Tibial artery (tissue), 4 donors: ENCODE measurements around the gene AADAT.

ENCODE experiments used
- DNase-seq, 2 donors: peaks; one replicate each; pipeline ENCODE4 v3.0.0-alpha.2; 2019
- H3K27ac ChIP-seq, 2 donors: fragments of 200-600 bp; sonication (generic) in 1 of 2; 1 replicate in 1 of 2; 2 replicates in 1 of 2; pipeline ENCODE4 v1.5.1; 2018 to 2019; ENCODE audit warnings: mild to moderate bottlenecking in 1 of 2
- H3K27me3 ChIP-seq, 2 donors: fragments of 200-600 bp; sonication (generic) in 1 of 2; one replicate each; pipeline versions ENCODE4 v1.5.1 to v1.6.0; 2016 to 2019
- H3K36me3 ChIP-seq, 3 donors: fragments of 200-600 bp; sonication (generic) in 2 of 3; one replicate each; pipeline ENCODE4 v1.5.1; 2016 to 2019; ENCODE audit warnings: mild to moderate bottlenecking in 2 of 3
- H3K4me1 ChIP-seq, 4 donors: fragments of 200-600 bp; sonication (generic) in 2 of 4; 1 replicate in 3 of 4; 2 replicates in 1 of 4; pipeline ENCODE4 v1.5.1; 2016 to 2019
- H3K4me3 ChIP-seq, 2 donors: fragments of 200-600 bp; sonication (generic) in 1 of 2; 1 replicate in 1 of 2; 2 replicates in 1 of 2; pipeline ENCODE4 v1.5.1; 2018 to 2019; ENCODE audit warnings: mild to moderate bottlenecking in 2 of 2
- H3K9me3 ChIP-seq, 3 donors: fragments of 200-600 bp; sonication (generic) in 1 of 3; one replicate each; pipeline ENCODE4 v1.5.1; 2016 to 2019
- intact Hi-C: fragments of 100-400 bp; cut with DNase I; formaldehyde crosslinking; loops from one replicate; pipeline ENCODE4 v1.15.0; 2023; ENCODE audit warnings: low total_unique reads
- TF ChIP-seq, protein P1 (sequence below), 2 experiments: fragments of 200-600 bp in 1 of 2; fragments of 450-650 bp in 1 of 2; IDR thresholded peaks; one replicate each; pipeline ENCODE4 v1.5.1; 2017 to 2019; ENCODE audit warnings: antibody characterized with exemption in 2 of 2, mild to moderate bottlenecking in 1 of 2, moderate library complexity in 1 of 2

Gene AADAT

GRCh38 chr4:170071196-170071595 lies 18.6 kb downstream of the AADAT start:
- Histone ChIP-seq H3K4me3 (no peak overlapping the region), H3K27me3 (no peaks in the 10 kb centered on the region), H3K36me3 (peaks cover 13 to 46% (median 27%) of the 10 kb centered on the region in 3 donors), H3K4me1 (no peaks in the 10 kb centered on the region), H3K9me3 (no peaks in the 10 kb centered on the region), H3K27ac (no peak overlapping the region)
- TF ChIP-seq, protein P1, sequence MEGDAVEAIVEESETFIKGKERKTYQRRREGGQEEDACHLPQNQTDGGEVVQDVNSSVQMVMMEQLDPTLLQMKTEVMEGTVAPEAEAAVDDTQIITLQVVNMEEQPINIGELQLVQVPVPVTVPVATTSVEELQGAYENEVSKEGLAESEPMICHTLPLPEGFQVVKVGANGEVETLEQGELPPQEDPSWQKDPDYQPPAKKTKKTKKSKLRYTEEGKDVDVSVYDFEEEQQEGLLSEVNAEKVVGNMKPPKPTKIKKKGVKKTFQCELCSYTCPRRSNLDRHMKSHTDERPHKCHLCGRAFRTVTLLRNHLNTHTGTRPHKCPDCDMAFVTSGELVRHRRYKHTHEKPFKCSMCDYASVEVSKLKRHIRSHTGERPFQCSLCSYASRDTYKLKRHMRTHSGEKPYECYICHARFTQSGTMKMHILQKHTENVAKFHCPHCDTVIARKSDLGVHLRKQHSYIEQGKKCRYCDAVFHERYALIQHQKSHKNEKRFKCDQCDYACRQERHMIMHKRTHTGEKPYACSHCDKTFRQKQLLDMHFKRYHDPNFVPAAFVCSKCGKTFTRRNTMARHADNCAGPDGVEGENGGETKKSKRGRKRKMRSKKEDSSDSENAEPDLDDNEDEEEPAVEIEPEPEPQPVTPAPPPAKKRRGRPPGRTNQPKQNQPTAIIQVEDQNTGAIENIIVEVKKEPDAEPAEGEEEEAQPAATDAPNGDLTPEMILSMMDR (IDR thresholded peaks at IDR 0.05), result no peak
- intact Hi-C loops, result no loop called here
- DNase-seq, result no peak

GRCh38 chr4:170068438-170069128 lies 21.2 kb downstream of the AADAT start:
- intact Hi-C loops, result no loop called here
- H3K36me3 ChIP-seq, result peaks cover 13 to 50% (median 36%) of the 10 kb centered on the region in 3 donors

GRCh38 chr4:170059421-170059820 lies 30.3 kb downstream of the AADAT start:
- TF ChIP-seq, protein P1 (IDR thresholded peaks at IDR 0.05), result no peak
- no peaks in the 10 kb centered on the region for H3K4me1 ChIP-seq
- H3K4me3 ChIP-seq, result no peak overlapping the region
- intact Hi-C loops, result no loop called here
- H3K9me3 ChIP-seq, result no peaks in the 10 kb centered on the region
- DNase-seq, result no peak
- no peaks in the 10 kb centered on the region for H3K27me3 ChIP-seq
- peaks cover 6 to 25% (median 14%) of the 10 kb centered on the region in 3 donors for H3K36me3 ChIP-seq
- no peak overlapping the region for H3K27ac ChIP-seq

More at GRCh38 chr4:170068438-170069128, 21.2 kb downstream of the AADAT start:
- Histone ChIP-seq H3K4me3 (no peak overlapping the region), H3K27ac (no peak overlapping the region), H3K4me1 (no peaks in the 10 kb centered on the region), H3K27me3 (no peaks in the 10 kb centered on the region), H3K9me3 (no peaks in the 10 kb centered on the region)
- TF ChIP-seq, protein P1 (IDR thresholded peaks at IDR 0.05), result no peak
- no peak for DNase-seq

DNA sequence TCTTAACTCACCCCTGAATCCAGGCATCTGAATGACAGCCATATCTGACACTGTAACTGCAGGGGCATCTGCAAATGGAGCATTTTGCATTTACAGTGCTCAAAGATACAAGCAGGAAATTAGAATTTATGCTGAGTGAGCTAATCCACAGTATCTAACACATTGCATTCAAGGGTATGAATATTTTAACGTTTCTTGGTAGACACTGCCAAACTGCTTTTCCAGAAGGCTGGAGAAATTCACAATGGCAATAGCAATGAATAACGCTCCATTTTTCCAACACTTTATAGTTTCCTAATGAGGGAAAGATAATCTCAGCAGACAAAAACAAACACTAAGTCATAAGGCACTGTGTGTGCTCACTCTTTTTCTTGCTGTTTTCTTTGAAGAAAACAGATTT lies 30.9 kb downstream of the AADAT start:
- peaks cover 6 to 20% (median 14%) of the 10 kb centered on the region in 3 donors for H3K36me3 ChIP-seq
- H3K27me3 ChIP-seq, result no peaks in the 10 kb centered on the region
- no peak overlapping the region for H3K27ac ChIP-seq
- intact Hi-C loops, result no loop called here
- H3K4me1 ChIP-seq, result no peaks in the 10 kb centered on the region
- H3K4me3 ChIP-seq, result no peak overlapping the region
- TF ChIP-seq, protein P1 (IDR thresholded peaks at IDR 0.05), result no peak
- H3K9me3 ChIP-seq, result no peaks in the 10 kb centered on the region
- no peak for DNase-seq

DNA sequence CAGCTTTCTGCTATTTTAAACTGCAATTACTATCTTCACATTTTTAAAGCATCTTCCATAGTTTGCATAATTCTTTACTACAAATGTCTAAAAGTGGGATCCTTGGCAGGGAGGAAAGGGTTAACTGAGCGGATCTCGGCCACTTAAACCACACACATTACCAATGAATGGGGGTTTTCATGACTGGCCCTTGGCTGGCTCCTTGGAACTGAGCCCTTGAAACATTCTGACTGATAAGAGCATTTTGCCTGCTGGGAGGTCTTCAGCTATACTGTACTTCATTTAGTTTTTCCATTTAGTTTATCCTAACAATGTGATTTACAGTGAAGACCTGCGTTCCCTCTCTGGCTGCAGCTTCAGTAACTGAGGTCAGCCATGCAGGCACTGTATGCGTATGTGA lies 31.9 kb downstream of the AADAT start:
- no peak overlapping the region for H3K4me3 ChIP-seq
- H3K9me3 ChIP-seq, result no peaks in the 10 kb centered on the region
- H3K4me1 ChIP-seq, result no peaks in the 10 kb centered on the region
- H3K27me3 ChIP-seq, result no peaks in the 10 kb centered on the region
- intact Hi-C loops, result no loop called here
- TF ChIP-seq, protein P1 (IDR thresholded peaks at IDR 0.05), result no peak
- no peak overlapping the region for H3K27ac ChIP-seq
- peaks cover 4 to 16% (median 14%) of the 10 kb centered on the region in 3 donors for H3K36me3 ChIP-seq
- no peak for DNase-seq
